ENCODE data around the gene RAP2B.
A peak's percentile ranks its signal among the peaks of the same experiment; 100 is the strongest.

Gene RAP2B

DNA sequence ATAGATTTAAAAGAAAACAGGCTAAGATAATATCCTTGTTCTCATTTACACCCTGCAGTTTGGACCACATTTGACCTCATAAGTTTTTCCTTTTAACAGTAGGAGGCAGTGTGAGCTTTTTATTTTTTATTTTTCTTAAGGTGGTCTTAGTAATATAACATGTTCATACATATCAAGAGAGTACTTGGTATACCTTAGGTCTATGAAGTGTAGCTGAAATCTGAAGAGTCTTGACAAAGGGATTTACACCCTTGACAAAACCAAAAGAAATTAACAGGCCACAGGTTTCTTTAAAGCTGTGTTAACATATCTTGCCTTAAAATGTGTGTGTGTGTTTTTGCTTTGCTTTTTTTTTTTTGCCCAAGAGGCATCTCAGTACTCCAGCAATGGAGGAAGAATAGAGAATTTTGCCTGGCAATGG, 3.2 kb downstream of the RAP2B start:
- DNase-seq (ENCODE audit: low read depth): no peak
- peak overlapping the region; percentile 83 for H3K4me3 ChIP-seq (ENCODE audit: control insufficient read depth, low read depth, low read length)
- TF ChIP-seq, protein P1, sequence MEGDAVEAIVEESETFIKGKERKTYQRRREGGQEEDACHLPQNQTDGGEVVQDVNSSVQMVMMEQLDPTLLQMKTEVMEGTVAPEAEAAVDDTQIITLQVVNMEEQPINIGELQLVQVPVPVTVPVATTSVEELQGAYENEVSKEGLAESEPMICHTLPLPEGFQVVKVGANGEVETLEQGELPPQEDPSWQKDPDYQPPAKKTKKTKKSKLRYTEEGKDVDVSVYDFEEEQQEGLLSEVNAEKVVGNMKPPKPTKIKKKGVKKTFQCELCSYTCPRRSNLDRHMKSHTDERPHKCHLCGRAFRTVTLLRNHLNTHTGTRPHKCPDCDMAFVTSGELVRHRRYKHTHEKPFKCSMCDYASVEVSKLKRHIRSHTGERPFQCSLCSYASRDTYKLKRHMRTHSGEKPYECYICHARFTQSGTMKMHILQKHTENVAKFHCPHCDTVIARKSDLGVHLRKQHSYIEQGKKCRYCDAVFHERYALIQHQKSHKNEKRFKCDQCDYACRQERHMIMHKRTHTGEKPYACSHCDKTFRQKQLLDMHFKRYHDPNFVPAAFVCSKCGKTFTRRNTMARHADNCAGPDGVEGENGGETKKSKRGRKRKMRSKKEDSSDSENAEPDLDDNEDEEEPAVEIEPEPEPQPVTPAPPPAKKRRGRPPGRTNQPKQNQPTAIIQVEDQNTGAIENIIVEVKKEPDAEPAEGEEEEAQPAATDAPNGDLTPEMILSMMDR (IDR thresholded peaks at IDR 0.05; ENCODE audit: control insufficient read depth, insufficient read depth, low read depth, low read length, missing control alignments): peak; percentile 39

GRCh38 chr3:153166206-153166605, 4.2 kb downstream of the RAP2B start:
- no peak for DNase-seq (ENCODE audit: low read depth)
- no peak overlapping the region for H3K4me3 ChIP-seq (ENCODE audit: control insufficient read depth, low read depth, low read length)
- TF ChIP-seq, protein P1 (IDR thresholded peaks at IDR 0.05; ENCODE audit: control insufficient read depth, insufficient read depth, low read depth, low read length, missing control alignments): no peak

DNA sequence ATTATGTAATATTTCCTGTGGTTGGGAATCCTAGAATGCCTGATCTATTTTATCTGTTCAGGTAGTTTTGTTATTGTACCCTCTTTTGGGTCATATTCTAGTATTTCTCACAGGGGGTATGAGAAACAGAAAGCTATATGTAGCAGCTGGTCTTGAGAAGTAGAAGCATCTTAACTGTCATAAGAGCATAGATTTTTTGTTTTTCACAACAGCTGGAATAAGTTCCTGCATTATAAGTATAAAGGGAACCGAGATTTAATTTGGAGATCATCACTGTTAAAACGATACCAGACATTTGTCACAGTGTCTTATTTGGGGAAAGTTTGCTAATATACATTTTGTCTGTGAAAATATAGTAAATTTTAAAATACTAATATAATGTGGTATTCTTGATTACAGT, 4.8 kb downstream of the RAP2B start:
- TF ChIP-seq, protein P1 (IDR thresholded peaks at IDR 0.05; ENCODE audit: control insufficient read depth, insufficient read depth, low read depth, low read length, missing control alignments): no peak
- no peak for DNase-seq (ENCODE audit: low read depth)
- H3K4me3 ChIP-seq (ENCODE audit: control insufficient read depth, low read depth, low read length): no peak overlapping the region

GRCh38 chr3:153169793-153170383, 7.9 kb downstream of the RAP2B start:
- DNase-seq (ENCODE audit: low read depth): no peak
- TF ChIP-seq, protein P1 (IDR thresholded peaks at IDR 0.05; ENCODE audit: control insufficient read depth, insufficient read depth, low read depth, low read length, missing control alignments): no peak
- H3K4me3 ChIP-seq (ENCODE audit: control insufficient read depth, low read depth, low read length): no peak overlapping the region

DNA sequence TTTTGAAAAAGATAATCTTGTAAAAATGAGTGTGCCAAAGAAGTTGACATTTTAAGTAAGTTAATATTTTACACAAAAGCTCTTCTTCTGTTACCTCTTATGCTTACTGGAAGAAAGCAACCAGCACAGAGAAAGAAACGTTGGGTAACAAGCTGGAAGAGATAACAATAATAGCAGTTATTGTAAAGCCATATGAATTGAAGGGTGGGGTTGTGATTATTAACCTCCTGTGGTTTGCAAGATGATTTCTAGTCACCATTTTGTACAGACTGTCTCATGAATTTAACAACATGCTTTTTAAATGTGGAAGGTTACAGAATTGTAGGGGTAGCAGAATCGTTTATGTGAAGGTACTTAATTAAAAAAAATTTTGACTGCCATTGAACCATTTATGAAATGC, 9.2 kb downstream of the RAP2B start:
- TF ChIP-seq, protein P1 (IDR thresholded peaks at IDR 0.05; ENCODE audit: control insufficient read depth, insufficient read depth, low read depth, low read length, missing control alignments): no peak
- no peak overlapping the region for H3K4me3 ChIP-seq (ENCODE audit: control insufficient read depth, low read depth, low read length)
- no peak for DNase-seq (ENCODE audit: low read depth)

DNA sequence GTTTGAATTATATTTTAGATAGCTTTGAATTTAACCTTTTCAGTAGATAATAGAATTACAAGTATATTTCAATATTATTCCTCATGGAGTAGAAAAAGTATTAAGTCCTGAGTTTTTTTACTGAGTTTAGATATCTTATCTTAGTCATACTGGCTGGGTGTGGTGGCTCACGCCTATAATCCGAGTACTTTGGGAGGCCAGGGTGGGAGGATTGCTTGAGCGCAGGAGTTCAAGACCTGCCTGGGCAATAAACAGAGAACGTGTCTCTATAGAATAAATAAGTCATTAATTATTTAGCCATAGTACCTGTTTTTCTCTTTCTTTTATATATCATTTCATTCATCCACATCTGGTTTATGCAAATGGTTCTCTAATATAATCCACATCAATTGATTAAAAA, 9.9 kb downstream of the RAP2B start:
- TF ChIP-seq, protein P1 (IDR thresholded peaks at IDR 0.05; ENCODE audit: control insufficient read depth, insufficient read depth, low read depth, low read length, missing control alignments): no peak
- no peak for DNase-seq (ENCODE audit: low read depth)

More for the DNA sequence above, 9.9 kb downstream of the RAP2B start:
- no peak overlapping the region for H3K4me3 ChIP-seq (ENCODE audit: control insufficient read depth, low read depth, low read length)

Measured in AG09309 (cell line).